Skeletal muscle satellite cell (primary cell): Measurements from ENCODE around the gene EML4.

Experiments used
- H3K27me3 ChIP-seq: 2 replicates; pipeline ENCODE4 v1.7.0; 2013; ENCODE audit warnings: low read length; ENCODE audit not compliant: control insufficient read depth, insufficient read depth
- H3K36me3 ChIP-seq: 2 replicates; pipeline ENCODE4 v1.7.0; 2013; ENCODE audit warnings: mild to moderate bottlenecking, control low read depth, low read length; ENCODE audit not compliant: insufficient read depth
- H3K4me1 ChIP-seq: 2 replicates; pipeline ENCODE4 v1.7.0; 2013; ENCODE audit warnings: low read length; ENCODE audit not compliant: control insufficient read depth, insufficient read depth
- H3K4me2 ChIP-seq: 2 replicates; pipeline ENCODE4 v1.7.0; 2013; ENCODE audit warnings: mild to moderate bottlenecking, low read length
- H3K4me3 ChIP-seq: 2 replicates; pipeline ENCODE4 v1.7.0; 2013; ENCODE audit warnings: low read length
- H3K9ac ChIP-seq: 2 replicates; pipeline ENCODE4 v1.7.0; 2013; ENCODE audit warnings: mild to moderate bottlenecking, low read depth, low read length, moderate library complexity
- H3K9me3 ChIP-seq: replicated peaks from 2 replicates; pipeline ENCODE4 v1.7.0; 2013; ENCODE audit warnings: mild to moderate bottlenecking, control low read depth, low read length

The EML4 gene

GRCh38 chr2:42284019-42284418 is 114.9 kb downstream of the EML4 start:
- Histone ChIP-seq H3K4me3 (no peak overlapping the region), H3K9ac (no peak overlapping the region), H3K4me1 (no peaks in the 10 kb centered on the region), H3K4me2 (no peak overlapping the region), H3K36me3 (peaks cover 19% of the 10 kb centered on the region), H3K27me3 (no peaks in the 10 kb centered on the region), H3K9me3 (no peaks in the 10 kb centered on the region)

- Histone ChIP-seq H3K4me1 (no peaks in the 10 kb centered on the region), H3K27me3 (no peaks in the 10 kb centered on the region), H3K9ac (no peak overlapping the region), H3K4me3 (no peak overlapping the region), H3K4me2 (no peak overlapping the region), H3K9me3 (no peaks in the 10 kb centered on the region), H3K36me3 (peaks cover 19% of the 10 kb centered on the region)
Measured at GRCh38 chr2:42286268-42286946, 117.3 kb downstream of the EML4 start.

GRCh38 chr2:42288811-42289210 is 119.7 kb downstream of the EML4 start:
- Histone ChIP-seq H3K9me3 (no peaks in the 10 kb centered on the region), H3K4me3 (no peak overlapping the region)

GRCh38 chr2:42289222-42289621 is 120.1 kb downstream of the EML4 start:
- Histone ChIP-seq H3K4me1 (no peaks in the 10 kb centered on the region), H3K27me3 (no peaks in the 10 kb centered on the region), H3K9ac (no peak overlapping the region), H3K36me3 (peaks cover 15% of the 10 kb centered on the region), H3K4me2 (no peak overlapping the region), H3K4me3 (no peak overlapping the region), H3K9me3 (no peaks in the 10 kb centered on the region)

More at GRCh38 chr2:42288811-42289210, 119.7 kb downstream of the EML4 start:
- Histone ChIP-seq H3K4me1 (no peaks in the 10 kb centered on the region), H3K36me3 (peaks cover 15% of the 10 kb centered on the region), H3K4me2 (no peak overlapping the region), H3K27me3 (no peaks in the 10 kb centered on the region), H3K9ac (no peak overlapping the region)

- no peaks in the 10 kb centered on the region for H3K9me3 ChIP-seq
- H3K4me3 ChIP-seq = no peak overlapping the region
- peaks cover 19% of the 10 kb centered on the region for H3K36me3 ChIP-seq
- no peaks in the 10 kb centered on the region for H3K4me1 ChIP-seq
- H3K27me3 ChIP-seq = no peaks in the 10 kb centered on the region
- H3K4me2 ChIP-seq = no peak overlapping the region
- H3K9ac ChIP-seq = no peak overlapping the region
Measured at GRCh38 chr2:42290005-42290404, 120.9 kb downstream of the EML4 start.

- Histone ChIP-seq H3K27me3 (no peaks in the 10 kb centered on the region), H3K9me3 (no peaks in the 10 kb centered on the region), H3K4me1 (peaks cover 10% of the 10 kb centered on the region), H3K4me3 (no peak overlapping the region), H3K9ac (no peak overlapping the region), H3K36me3 (peaks cover 27% of the 10 kb centered on the region), H3K4me2 (no peak overlapping the region)
Measured at GRCh38 chr2:42293019-42293418, 123.9 kb downstream of the EML4 start.

- Histone ChIP-seq H3K4me3 (no peak overlapping the region), H3K9ac (no peak overlapping the region), H3K36me3 (peaks cover 28% of the 10 kb centered on the region), H3K4me2 (no peak overlapping the region), H3K9me3 (no peaks in the 10 kb centered on the region), H3K27me3 (no peaks in the 10 kb centered on the region), H3K4me1 (peaks cover 12% of the 10 kb centered on the region)
Measured at GRCh38 chr2:42296226-42296625, 127.1 kb downstream of the EML4 start.

- no peaks in the 10 kb centered on the region for H3K9me3 ChIP-seq
- H3K27me3 ChIP-seq = no peaks in the 10 kb centered on the region
- H3K4me2 ChIP-seq = no peak overlapping the region
- no peak overlapping the region for H3K9ac ChIP-seq
- peaks cover 28% of the 10 kb centered on the region for H3K36me3 ChIP-seq
- H3K4me1 ChIP-seq = peaks cover 12% of the 10 kb centered on the region
- no peak overlapping the region for H3K4me3 ChIP-seq
Measured at GRCh38 chr2:42297322-42297936, 128.3 kb downstream of the EML4 start.

- Histone ChIP-seq H3K4me3 (no peak overlapping the region), H3K36me3 (peaks cover 29% of the 10 kb centered on the region)
Measured at GRCh38 chr2:42298132-42298531, 129.0 kb downstream of the EML4 start.

GRCh38 chr2:42298996-42299754 is 130.0 kb downstream of the EML4 start:
- Histone ChIP-seq H3K27me3 (no peaks in the 10 kb centered on the region), H3K4me1 (peaks cover 12% of the 10 kb centered on the region), H3K36me3 (peaks cover 34% of the 10 kb centered on the region), H3K4me3 (no peak overlapping the region), H3K4me2 (no peak overlapping the region), H3K9ac (no peak overlapping the region), H3K9me3 (no peaks in the 10 kb centered on the region)

More at GRCh38 chr2:42298132-42298531, 129.0 kb downstream of the EML4 start:
- Histone ChIP-seq H3K9me3 (no peaks in the 10 kb centered on the region), H3K27me3 (no peaks in the 10 kb centered on the region), H3K4me2 (no peak overlapping the region), H3K4me1 (peaks cover 12% of the 10 kb centered on the region), H3K9ac (no peak overlapping the region)

GRCh38 chr2:42300527-42300926 is 131.4 kb downstream of the EML4 start:
- Histone ChIP-seq H3K9me3 (no peaks in the 10 kb centered on the region), H3K4me3 (no peak overlapping the region), H3K9ac (no peak overlapping the region), H3K4me1 (peaks cover 12% of the 10 kb centered on the region), H3K36me3 (peaks cover 30% of the 10 kb centered on the region), H3K4me2 (no peak overlapping the region), H3K27me3 (no peaks in the 10 kb centered on the region)
